Stimulated activated CD4-positive, alpha-beta T cell treated with anti-CD3 and anti-CD28 coated beads, Interleukin-1b, Interleukin-23, amount 100 ng/mL, for 1 hour (primary cell): ENCODE data around the gene RTP3.

Experiments used
- DNase-seq, 2 donors: peaks; one replicate each; pipeline ENCODE4 v3.0.0-alpha.2; 2020; ENCODE audit warnings: low read depth in 2 of 2

Gene RTP3

GRCh38 chr3:46497556-46498265 is at the start of gene RTP3:
Gene RTP3 (plus strand): TSS chr3:46497976. CDS start chr3:46498063, 87 bp downstream.
- DNase-seq = no peak

GRCh38 chr3:46448721-46449120 is 49.1 kb upstream of the RTP3 start:
- no peak for DNase-seq

DNA sequence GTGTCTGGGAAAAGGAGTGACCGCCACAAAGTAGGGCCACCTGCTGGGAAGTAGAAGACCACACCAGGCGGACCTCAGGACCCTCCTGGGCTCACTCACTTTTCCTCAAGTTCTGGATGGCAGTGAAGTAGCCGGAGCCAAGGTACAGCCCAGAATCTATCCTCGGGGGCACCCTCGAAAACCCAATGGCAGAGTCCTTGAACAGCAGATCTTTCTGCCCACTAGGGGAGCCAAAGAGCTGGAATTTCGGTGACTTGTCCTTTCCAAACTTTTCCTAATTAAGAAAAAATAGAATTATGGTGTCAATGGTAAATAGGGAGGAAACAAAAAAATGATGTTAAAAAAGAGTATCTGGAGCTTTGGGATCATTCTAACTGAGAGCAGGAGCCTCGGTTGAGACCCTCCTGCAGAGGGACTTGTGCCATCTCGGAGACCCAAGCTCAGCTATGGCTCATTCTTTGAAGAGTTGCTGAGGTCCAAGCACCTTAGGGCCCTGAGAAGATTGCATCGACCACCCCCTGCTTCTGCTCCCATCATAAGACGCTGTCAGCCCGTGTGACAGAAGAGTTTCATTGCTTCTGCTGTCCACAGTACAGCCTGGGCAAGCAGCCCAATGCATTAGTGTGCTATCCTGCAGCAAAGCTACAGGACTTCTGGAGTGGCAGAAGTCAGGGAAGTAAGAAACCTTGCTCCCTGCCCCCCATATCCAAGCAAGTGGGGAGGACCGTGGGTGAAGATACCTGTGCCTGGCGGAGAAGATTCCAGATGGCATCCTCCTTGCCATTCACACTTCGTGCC is 47.8 kb upstream of the RTP3 start:
- no peak for DNase-seq

- DNase-seq = no peak
Measured at GRCh38 chr3:46453526-46454208, 44.1 kb upstream of the RTP3 start.

- DNase-seq = no peak
Measured at GRCh38 chr3:46454209-46454595, 43.6 kb upstream of the RTP3 start.

- no peak for DNase-seq
Measured at GRCh38 chr3:46454606-46455005, 43.2 kb upstream of the RTP3 start.

DNA sequence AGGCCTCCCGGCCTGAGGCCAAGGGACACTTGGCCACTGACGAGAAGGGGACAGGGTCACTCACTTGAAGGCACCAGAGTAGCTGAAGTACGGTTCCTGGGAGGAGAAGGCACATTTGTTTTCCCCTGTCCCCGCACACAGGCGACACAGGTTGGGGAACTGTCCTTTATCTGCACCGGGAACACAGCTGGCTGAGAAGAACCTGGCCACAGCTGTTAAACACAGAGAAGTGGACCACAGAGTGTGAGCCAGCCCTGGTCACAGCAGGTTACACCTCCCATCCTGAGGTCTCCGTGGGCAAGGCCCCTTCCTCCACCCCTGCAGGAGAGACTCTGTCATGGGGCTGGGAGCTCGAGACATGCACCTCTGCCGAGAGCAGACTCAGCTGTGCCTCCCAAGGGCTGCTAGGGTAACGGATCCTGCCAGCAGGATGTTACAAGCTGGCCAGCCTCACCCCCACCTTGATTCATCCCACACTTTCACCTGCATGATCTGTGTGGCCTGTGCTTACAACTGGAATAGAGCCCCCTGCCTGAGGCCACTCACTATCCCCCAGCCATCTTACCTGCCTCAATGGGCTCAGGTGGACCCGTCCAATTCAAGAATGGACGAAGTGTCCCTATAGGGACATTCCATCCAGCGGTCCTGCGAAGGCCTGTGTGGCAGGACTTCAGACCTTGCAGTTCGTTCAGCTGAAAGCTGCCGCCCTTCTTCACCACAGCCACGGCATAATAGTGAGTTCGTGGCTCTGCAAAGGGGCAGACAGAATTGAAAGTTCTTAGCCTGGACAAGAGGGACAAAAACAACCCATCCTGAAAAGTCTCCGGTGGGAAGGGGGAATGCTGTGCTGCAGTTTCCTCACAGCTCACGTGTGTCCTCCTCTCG is 42.3 kb upstream of the RTP3 start:
- no peak for DNase-seq

- DNase-seq = no peak
Measured at GRCh38 chr3:46456118-46456517, 41.7 kb upstream of the RTP3 start.

GRCh38 chr3:46460051-46460450 is 37.7 kb upstream of the RTP3 start:
- no peak for DNase-seq

DNA sequence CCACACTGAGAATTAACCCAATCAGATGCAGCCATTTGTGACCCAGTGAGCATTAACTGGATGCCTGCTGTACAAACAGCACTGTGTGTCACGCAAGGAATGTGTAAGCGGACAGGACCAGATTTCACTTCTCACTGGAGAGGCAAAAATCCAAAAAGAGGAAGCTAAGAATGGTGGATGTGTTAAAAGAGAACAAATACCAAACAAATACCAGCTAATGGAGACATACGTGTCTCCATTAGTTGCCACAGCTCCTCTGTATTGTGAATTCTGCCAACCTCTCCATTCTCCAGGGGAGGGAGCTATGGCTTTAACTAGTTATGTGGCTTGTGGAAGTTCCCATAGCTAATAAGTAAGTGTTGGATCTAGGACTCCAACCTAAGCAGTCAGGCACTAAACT is 35.7 kb upstream of the RTP3 start:
- no peak for DNase-seq

- no peak for DNase-seq
Measured at GRCh38 chr3:46462511-46462910, 35.3 kb upstream of the RTP3 start.

DNA sequence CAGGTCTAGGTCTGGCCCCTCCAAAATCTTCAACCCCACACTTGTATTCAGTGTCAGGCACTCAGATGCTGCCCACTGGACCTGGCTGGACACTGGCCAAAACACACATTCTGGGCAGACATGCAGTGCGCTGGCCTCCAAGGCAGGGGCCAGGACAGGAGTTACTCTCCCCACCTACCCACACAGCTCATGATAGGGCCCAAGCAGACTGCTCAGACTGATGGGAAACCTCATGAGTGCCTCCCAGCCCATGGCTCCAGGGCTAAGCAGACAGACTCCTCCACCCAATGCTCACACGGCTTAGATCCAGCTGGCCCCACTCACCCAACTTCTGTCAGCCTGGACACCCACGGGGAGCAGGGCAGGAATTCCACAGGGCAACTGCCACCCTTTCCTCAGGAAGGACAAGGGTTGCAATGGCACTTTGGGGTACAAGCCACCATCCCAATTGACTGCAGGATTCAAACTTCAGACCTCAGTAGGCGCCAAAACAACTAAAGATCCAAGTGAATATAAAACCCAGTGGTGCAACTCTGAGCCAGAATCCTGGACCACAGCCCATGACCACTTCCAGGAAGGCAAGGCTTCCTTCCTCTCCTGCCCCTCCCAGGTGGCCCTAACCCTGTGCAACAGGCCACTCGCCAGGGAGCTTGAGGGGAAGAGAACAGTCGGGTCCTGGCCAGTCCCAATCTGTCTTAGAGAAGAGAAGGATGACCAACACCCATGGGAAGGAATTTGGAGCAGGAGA is 34.5 kb upstream of the RTP3 start:
- no peak for DNase-seq

- DNase-seq = no peak
Measured at GRCh38 chr3:46463868-46464241, 33.9 kb upstream of the RTP3 start.

- DNase-seq = no peak
Measured at GRCh38 chr3:46464326-46465195, 33.2 kb upstream of the RTP3 start, which contains the start of gene LTF. Gene LTF (minus strand): TSS chr3:46464905. CDS start chr3:46464867, 38 bp downstream.

GRCh38 chr3:46465196-46465520 is 32.6 kb upstream of the RTP3 start:
- DNase-seq = no peak

GRCh38 chr3:46466273-46466672 is 31.5 kb upstream of the RTP3 start:
- no peak for DNase-seq

GRCh38 chr3:46466871-46467403 is 30.8 kb upstream of the RTP3 start:
- DNase-seq = no peak

DNA sequence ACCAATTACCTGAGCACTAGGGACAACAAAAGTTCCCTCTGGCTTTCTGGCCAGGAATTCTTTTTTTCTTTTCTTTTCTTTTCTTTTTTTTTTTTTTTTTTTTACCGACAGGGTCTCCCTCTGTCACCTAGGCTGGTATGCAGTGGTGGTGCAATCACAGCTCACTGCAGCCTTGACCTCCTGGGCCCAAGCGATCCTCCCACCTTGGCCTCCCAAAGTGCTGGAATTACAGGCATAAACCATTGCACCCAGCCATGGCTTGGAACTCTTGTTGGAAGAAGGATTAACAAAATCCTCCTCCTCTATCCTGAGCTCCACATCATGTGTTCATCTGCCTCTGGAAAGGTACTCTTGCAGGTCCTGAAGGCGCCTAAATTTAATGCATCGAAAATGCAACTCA is 30.2 kb upstream of the RTP3 start:
- no peak for DNase-seq

GRCh38 chr3:46468753-46469600 is 28.8 kb upstream of the RTP3 start:
- DNase-seq = no peak
